Spleen (tissue), 7 donors: ENCODE data around the gene CORO6.

Experiments
- CTCF ChIP-seq, 11 experiments: fragments of 200-600 bp in 7 of 11; fragments of 450-650 bp in 4 of 11; sonication (generic) in 4 of 11; IDR thresholded peaks in 8 of 11; conservative IDR thresholded peaks in 3 of 11; 1 replicate in 7 of 11; 2 replicates in 4 of 11; pipeline versions ENCODE4 v1.4.0 to v1.8.0; 2016 to 2021; ENCODE audit warnings: antibody characterized with exemption in 11 of 11, inconsistent platforms in 4 of 11, mild to moderate bottlenecking in 1 of 11
- POLR2A ChIP-seq, 3 donors: fragments of 450-650 bp; IDR thresholded peaks; one replicate each; pipeline ENCODE4 v1.5.1; 2017; ENCODE audit warnings: antibody characterized with exemption in 3 of 3, mild to moderate bottlenecking in 1 of 3
- POLR2AphosphoS5 ChIP-seq, 3 donors: sonication (generic); formaldehyde crosslinking; IDR thresholded peaks; one replicate each; pipeline ENCODE4 v1.5.1; 2017; ENCODE audit warnings: antibody characterized with exemption in 3 of 3
- donor health status: DM: no; HTN: no; CAD: no; lungs with moderate emphysema.
- donor health status: DM: no; HTN: no; CAD: no.
- donor health status: DM: no; HTN: no; CAD: no.

GRCh38 chr17:29665481-29665810 is 42.7 kb upstream of the CORO6 start:
- TF ChIP-seq POLR2A (IDR thresholded peaks at IDR 0.05) (no peak), CTCF (IDR thresholded peaks at IDR 0.05 in 8 of 11, conservative IDR thresholded peaks at IDR 0.05 in 3 of 11) (no peak), POLR2AphosphoS5 (IDR thresholded peaks at IDR 0.05) (no peak)
